H1 (cell line): Measurements from ENCODE around the gene CFAP210.

Experiments
- CBX8 ChIP-seq: fragments of 300-800, 300-1000 bp; sonication (generic); IDR thresholded peaks from 2 replicates; pipeline ENCODE4 v1.7.1; 2016; ENCODE audit warnings: low read depth, low read length, borderline replicate concordance
- CHD7 ChIP-seq: fragments of 300-600 bp; sonication (generic); IDR thresholded peaks from 2 replicates; pipeline ENCODE4 v1.7.1; 2012; ENCODE audit warnings: low read length, moderate library complexity, mild to moderate bottlenecking, inconsistent platforms; ENCODE audit not compliant: insufficient replicate concordance
- EP300 ChIP-seq, 2 experiments: IDR thresholded peaks; 1 replicate in 1 of 2; 2 replicates in 1 of 2; pipeline ENCODE4 v1.6.1; 2011 to 2012; ENCODE audit warnings: low read depth in 2 of 2, low read length in 2 of 2, mild to moderate bottlenecking in 2 of 2, borderline replicate concordance in 1 of 2, inconsistent platforms in 1 of 2, moderate library complexity in 1 of 2
- EZH2 ChIP-seq: fragments of 200-600 bp; sonication (generic); IDR thresholded peaks from 2 replicates; pipeline ENCODE4 v1.7.1; 2012; ENCODE audit warnings: low read depth, mild to moderate bottlenecking, moderate library complexity, low read length, inconsistent platforms; ENCODE audit not compliant: severe bottlenecking
- GABPA ChIP-seq: IDR thresholded peaks from 2 replicates; pipeline ENCODE4 v1.6.1; 2011; ENCODE audit warnings: mild to moderate bottlenecking, low read length, moderate library complexity, borderline replicate concordance; ENCODE audit not compliant: insufficient read depth
- MAX ChIP-seq: IDR thresholded peaks from 2 replicates; pipeline ENCODE4 v1.6.1; 2012; ENCODE audit warnings: inconsistent platforms
- POLR2A ChIP-seq, 2 experiments: IDR thresholded peaks; 1 replicate in 1 of 2; 2 replicates in 1 of 2; pipeline ENCODE4 v1.6.1; 2011; ENCODE audit warnings: low read depth in 2 of 2, low read length in 2 of 2, mild to moderate bottlenecking in 2 of 2; ENCODE audit errors: control extremely low read depth in 1 of 2
- POLR2AphosphoS5 ChIP-seq: IDR thresholded peaks from 2 replicates; pipeline ENCODE4 v1.6.1; 2011; ENCODE audit warnings: low read depth, low read length
- POU5F1 ChIP-seq: IDR thresholded peaks from 2 replicates; pipeline ENCODE4 v1.6.1; 2011; ENCODE audit warnings: low read depth, mild to moderate bottlenecking, low read length, moderate library complexity
- RBBP5 ChIP-seq: IDR thresholded peaks from 2 replicates; pipeline ENCODE4 v1.7.1; 2012; ENCODE audit warnings: low read depth, mild to moderate bottlenecking, inconsistent platforms, low read length, moderate library complexity, borderline replicate concordance
- SP1 ChIP-seq: IDR thresholded peaks from 2 replicates; pipeline ENCODE4 v1.6.1; 2011; ENCODE audit warnings: low read depth, low read length
- SUZ12 ChIP-seq: fragments of 200-600 bp; sonication (generic); IDR thresholded peaks from 2 replicates; pipeline ENCODE4 v1.6.1; 2012; ENCODE audit warnings: mild to moderate bottlenecking, inconsistent platforms, low read length, moderate library complexity, mixed read lengths
- TAF7 ChIP-seq: optimal IDR thresholded peaks from 2 replicates; pipeline ENCODE3; 2011; ENCODE audit warnings: low read depth, mild to moderate bottlenecking, inconsistent platforms, low read length, moderate library complexity, borderline replicate concordance
- TF ChIP-seq, protein P1 (sequence below), 3 experiments: IDR thresholded peaks; 1 replicate in 2 of 3; 2 replicates in 1 of 3; pipeline versions ENCODE4 v1.5.1 to v1.6.1; 2011; ENCODE audit warnings: low read length in 3 of 3, mild to moderate bottlenecking in 3 of 3, inconsistent platforms in 2 of 3, low read depth in 1 of 3, moderate library complexity in 1 of 3; ENCODE audit not compliant: insufficient read depth in 1 of 3; ENCODE audit errors: control extremely low read depth in 1 of 3

DNA sequence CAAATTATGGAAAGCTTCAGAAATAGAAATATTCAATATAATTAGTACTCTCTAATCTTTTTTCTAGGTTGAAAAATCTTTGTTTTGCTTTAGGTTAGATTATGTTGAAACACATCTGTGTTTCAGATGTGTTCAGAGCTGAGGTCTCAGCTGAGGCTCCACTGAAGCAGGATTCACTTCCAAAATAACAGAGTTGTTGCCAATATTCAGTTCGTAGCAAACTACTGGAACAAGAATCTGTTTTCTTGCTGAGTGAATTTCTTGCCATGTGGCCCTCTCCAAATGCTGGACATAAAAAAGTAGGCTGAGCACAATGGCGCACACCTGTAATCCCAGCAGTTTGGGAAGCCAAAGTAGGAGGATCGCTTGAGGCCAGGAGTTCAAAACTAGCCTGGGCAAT is 8.8 kb upstream of the CFAP210 start:
- no peak for TF ChIP-seq EZH2
- TF ChIP-seq RBBP5 = no peak
- TF ChIP-seq, protein P1, sequence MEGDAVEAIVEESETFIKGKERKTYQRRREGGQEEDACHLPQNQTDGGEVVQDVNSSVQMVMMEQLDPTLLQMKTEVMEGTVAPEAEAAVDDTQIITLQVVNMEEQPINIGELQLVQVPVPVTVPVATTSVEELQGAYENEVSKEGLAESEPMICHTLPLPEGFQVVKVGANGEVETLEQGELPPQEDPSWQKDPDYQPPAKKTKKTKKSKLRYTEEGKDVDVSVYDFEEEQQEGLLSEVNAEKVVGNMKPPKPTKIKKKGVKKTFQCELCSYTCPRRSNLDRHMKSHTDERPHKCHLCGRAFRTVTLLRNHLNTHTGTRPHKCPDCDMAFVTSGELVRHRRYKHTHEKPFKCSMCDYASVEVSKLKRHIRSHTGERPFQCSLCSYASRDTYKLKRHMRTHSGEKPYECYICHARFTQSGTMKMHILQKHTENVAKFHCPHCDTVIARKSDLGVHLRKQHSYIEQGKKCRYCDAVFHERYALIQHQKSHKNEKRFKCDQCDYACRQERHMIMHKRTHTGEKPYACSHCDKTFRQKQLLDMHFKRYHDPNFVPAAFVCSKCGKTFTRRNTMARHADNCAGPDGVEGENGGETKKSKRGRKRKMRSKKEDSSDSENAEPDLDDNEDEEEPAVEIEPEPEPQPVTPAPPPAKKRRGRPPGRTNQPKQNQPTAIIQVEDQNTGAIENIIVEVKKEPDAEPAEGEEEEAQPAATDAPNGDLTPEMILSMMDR (IDR thresholded peaks at IDR 0.05; ENCODE audit: control extremely low read depth in 1 of 3, insufficient read depth in 1 of 3, low read depth in 1 of 3, low read length in 3 of 3) = no peak
- no peak for TF ChIP-seq POLR2A (IDR thresholded peaks at IDR 0.05; ENCODE audit: control extremely low read depth in 1 of 2, low read depth in 2 of 2, low read length in 2 of 2)
- TF ChIP-seq MAX = no peak
- TF ChIP-seq SP1 = no peak
- TF ChIP-seq GABPA = no peak
- TF ChIP-seq TAF7 = no peak
- no peak for TF ChIP-seq EP300 (IDR thresholded peaks at IDR 0.05; ENCODE audit: borderline replicate concordance in 1 of 2, low read depth in 2 of 2, low read length in 2 of 2)
- no peak for TF ChIP-seq POU5F1
- TF ChIP-seq CHD7 = no peak
- no peak for TF ChIP-seq POLR2AphosphoS5
- no peak for TF ChIP-seq SUZ12
- no peak for TF ChIP-seq CBX8
